ENCODE data around the gene USP7.

DNA sequence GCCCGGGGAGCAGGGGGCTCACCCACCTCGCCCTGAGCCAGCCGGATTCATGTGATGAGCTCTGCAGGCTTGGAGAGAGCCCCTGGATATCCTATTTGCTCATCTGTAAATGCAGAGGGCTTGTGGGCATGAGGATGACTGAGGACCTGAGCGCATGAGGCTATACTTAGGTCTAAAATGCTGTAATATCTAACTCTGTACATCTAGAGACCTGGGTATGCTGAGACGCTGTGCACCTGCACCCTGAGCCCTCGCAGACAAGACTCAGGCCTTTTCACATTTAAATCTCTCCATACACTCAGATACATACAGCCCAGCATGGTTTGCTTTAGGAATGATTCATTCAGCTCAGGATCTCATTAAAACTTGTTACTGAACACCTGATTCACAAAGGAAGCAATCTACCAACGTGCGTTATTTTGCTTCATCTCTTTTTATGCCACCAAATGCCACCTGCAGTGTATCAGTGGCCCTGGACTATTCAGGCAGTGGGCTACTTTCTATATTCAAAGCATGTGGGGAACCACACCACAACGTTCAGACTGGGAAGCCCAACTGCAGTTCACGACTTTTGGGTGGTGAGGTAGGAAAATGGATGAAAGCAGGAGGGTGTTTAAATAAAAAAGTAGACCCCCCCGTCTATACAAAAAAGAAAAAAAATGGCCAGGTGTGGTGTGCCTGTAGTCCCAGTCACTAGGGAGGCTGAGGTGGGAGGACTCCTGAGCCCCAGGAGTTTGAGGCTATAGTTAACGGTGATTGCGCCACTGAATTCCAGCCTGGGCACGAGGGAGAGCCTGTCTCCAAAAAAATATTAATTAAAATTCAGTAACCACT lies 12.0 kb downstream of the USP7 start:
- no peak for TF ChIP-seq POLR2A (IDR thresholded peaks at IDR 0.05; ENCODE audit: low read length)
- TF ChIP-seq GATA1 (IDR thresholded peaks at IDR 0.05; ENCODE audit: low read depth, low read length): no peak

Measured in erythroblast (primary cell).